GM12878 (cell line): ENCODE data around the gene LDHAL6B. TPM values are rescaled to one million over a fixed set of nuclear protein-coding genes. Genes with fewer than 3 reads are reported as not detected.

Source experiments
- CBX5 ChIP-seq: sonication (generic); IDR thresholded peaks from 2 replicates; pipeline ENCODE4 v1.6.1; 2016; ENCODE audit warnings: low read depth, moderate library complexity, mild to moderate bottlenecking, inconsistent platforms
- FOXM1 ChIP-seq: IDR thresholded peaks from 2 replicates; pipeline ENCODE4 v1.6.1; 2012; ENCODE audit warnings: low read depth, mild to moderate bottlenecking, inconsistent platforms, low read length, moderate library complexity
- NBN ChIP-seq: fragments of 450-650 bp; IDR thresholded peaks from 2 replicates; pipeline ENCODE4 v1.6.1; 2016
- NR2F1 ChIP-seq: fragments of 450-650 bp; conservative IDR thresholded peaks from 2 replicates; pipeline ENCODE4 v1.6.1; 2017; ENCODE audit warnings: mild to moderate bottlenecking
- NRF1 ChIP-seq: conservative IDR thresholded peaks from 2 replicates; pipeline ENCODE4 v1.6.1; 2011; ENCODE audit warnings: mild to moderate bottlenecking, low read depth, low read length, improper control_type of control experiment
- SUZ12 ChIP-seq: fragments of 200-600 bp; sonication (generic); IDR thresholded peaks from one replicate; pipeline ENCODE4 v1.6.1; 2018; ENCODE audit warnings: antibody characterized with exemption, mild to moderate bottlenecking; ENCODE audit not compliant: unreplicated experiment
- TCF3 ChIP-seq: IDR thresholded peaks from 2 replicates; pipeline ENCODE4 v1.6.1; 2012; ENCODE audit warnings: low read depth, mild to moderate bottlenecking, low read length, borderline replicate concordance; ENCODE audit not compliant: insufficient read depth
- ZNF207 ChIP-seq: fragments of 450-650 bp; IDR thresholded peaks from 2 replicates; pipeline ENCODE4 v1.6.1; 2014; ENCODE audit warnings: antibody characterized with exemption, mild to moderate bottlenecking, borderline replicate concordance
- polyA plus RNA-seq, 11 experiments: library from polyadenylated mRNA; depleted of rRNA in 4 of 11; unstranded in 6 of 11; stranded (reverse) in 5 of 11; fragments of >200 nt; fragmentation: Nextera tagmentation in 4 of 11; fragmentation: Illumina TruSeq in 1 of 11; extraction: Ambion mirVana in 4 of 11; extraction: Trizol in 1 of 11; gene quantifications; 1 replicate in 1 of 11; 2 replicates in 10 of 11; pipeline versions ENCODE4 v1.2.1 to v1.2.3, GENCODE V29; 2011 to 2016; ENCODE audit warnings: inconsistent platforms in 2 of 11, missing spikeins in 2 of 11, low read depth in 1 of 11
- total RNA-seq, 4 experiments: library from RNA; depleted of rRNA in 3 of 4; stranded (reverse); fragments of >200 nt in 3 of 4; fragmentation: Illumina TruSeq in 1 of 4; extraction: Trizol in 1 of 4; gene quantifications; 2 replicates each; pipeline versions ENCODE4 v1.2.1 to v1.2.3, GENCODE V29; 2013 to 2021
- TF ChIP-seq, protein P1 (sequence below): fragments of 450-650 bp; IDR thresholded peaks from 2 replicates; pipeline ENCODE4 v1.6.1; 2017; ENCODE audit warnings: mild to moderate bottlenecking
- TF ChIP-seq, protein P2 (sequence below): fragments of 450-650 bp; IDR thresholded peaks from 2 replicates; pipeline ENCODE4 v1.6.1; 2017; ENCODE audit warnings: antibody characterized with exemption, mild to moderate bottlenecking, moderate library complexity
- TF ChIP-seq, protein P3 (sequence below): fragments of 450-650 bp; IDR thresholded peaks from 2 replicates; pipeline ENCODE4 v1.6.1; 2018; ENCODE audit warnings: mild to moderate bottlenecking, low read depth, moderate library complexity; ENCODE audit not compliant: partially characterized antibody
- TF ChIP-seq, protein P4 (sequence below): fragments of 450-650 bp; IDR thresholded peaks from 2 replicates; pipeline ENCODE4 v1.6.1; 2018; ENCODE audit warnings: borderline replicate concordance, mild to moderate bottlenecking; ENCODE audit not compliant: partially characterized antibody
- TF ChIP-seq, protein P5 (sequence below): IDR thresholded peaks from 2 replicates; pipeline ENCODE4 v1.6.1; 2012; ENCODE audit warnings: low read depth, low read length, improper control_type of control experiment
- TF ChIP-seq, protein P6 (sequence below): fragments of 450-650 bp; IDR thresholded peaks from 2 replicates; pipeline ENCODE4 v1.6.1; 2017; ENCODE audit warnings: borderline replicate concordance
- TF ChIP-seq, protein P7 (sequence below): fragments of 450-650 bp; IDR thresholded peaks from 2 replicates; pipeline ENCODE4 v1.6.1; 2014; ENCODE audit warnings: mild to moderate bottlenecking

LDHAL6B gene
- total and polyA plus RNA-seq, 10 of the 15 experiments (the other 5 are each of a cell fraction or from before 2014, with no cell fraction given), result 0.33 to 0.66 TPM; not detected in 8

DNA sequence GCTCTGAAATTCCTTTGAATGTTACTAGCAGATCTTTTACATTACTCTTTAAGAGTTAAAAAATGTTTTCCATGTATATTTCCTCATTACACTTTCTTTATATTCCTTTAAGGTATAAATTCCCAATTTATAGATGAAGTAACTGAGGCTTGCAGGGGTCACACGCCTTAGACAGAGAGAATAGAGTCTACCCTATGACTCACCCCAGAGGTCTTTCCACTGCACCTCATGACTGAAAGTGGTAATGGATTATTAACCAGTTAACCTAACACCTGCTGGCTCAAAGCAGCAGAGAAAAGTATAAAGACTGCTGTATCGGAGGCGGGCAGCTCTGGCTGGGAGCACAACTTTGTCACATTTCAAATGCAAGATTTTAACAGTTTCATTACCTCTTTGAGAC lies 37.7 kb downstream of the LDHAL6B start (continued):
- TF ChIP-seq, protein P1, sequence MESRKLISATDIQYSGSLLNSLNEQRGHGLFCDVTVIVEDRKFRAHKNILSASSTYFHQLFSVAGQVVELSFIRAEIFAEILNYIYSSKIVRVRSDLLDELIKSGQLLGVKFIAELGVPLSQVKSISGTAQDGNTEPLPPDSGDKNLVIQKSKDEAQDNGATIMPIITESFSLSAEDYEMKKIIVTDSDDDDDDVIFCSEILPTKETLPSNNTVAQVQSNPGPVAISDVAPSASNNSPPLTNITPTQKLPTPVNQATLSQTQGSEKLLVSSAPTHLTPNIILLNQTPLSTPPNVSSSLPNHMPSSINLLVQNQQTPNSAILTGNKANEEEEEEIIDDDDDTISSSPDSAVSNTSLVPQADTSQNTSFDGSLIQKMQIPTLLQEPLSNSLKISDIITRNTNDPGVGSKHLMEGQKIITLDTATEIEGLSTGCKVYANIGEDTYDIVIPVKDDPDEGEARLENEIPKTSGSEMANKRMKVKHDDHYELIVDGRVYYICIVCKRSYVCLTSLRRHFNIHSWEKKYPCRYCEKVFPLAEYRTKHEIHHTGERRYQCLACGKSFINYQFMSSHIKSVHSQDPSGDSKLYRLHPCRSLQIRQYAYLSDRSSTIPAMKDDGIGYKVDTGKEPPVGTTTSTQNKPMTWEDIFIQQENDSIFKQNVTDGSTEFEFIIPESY, result no peak
- no peak; the same call in 1 of the 2 replicates for TF ChIP-seq FOXM1
- peak; percentile 78 for TF ChIP-seq NBN
- TF ChIP-seq, protein P2, sequence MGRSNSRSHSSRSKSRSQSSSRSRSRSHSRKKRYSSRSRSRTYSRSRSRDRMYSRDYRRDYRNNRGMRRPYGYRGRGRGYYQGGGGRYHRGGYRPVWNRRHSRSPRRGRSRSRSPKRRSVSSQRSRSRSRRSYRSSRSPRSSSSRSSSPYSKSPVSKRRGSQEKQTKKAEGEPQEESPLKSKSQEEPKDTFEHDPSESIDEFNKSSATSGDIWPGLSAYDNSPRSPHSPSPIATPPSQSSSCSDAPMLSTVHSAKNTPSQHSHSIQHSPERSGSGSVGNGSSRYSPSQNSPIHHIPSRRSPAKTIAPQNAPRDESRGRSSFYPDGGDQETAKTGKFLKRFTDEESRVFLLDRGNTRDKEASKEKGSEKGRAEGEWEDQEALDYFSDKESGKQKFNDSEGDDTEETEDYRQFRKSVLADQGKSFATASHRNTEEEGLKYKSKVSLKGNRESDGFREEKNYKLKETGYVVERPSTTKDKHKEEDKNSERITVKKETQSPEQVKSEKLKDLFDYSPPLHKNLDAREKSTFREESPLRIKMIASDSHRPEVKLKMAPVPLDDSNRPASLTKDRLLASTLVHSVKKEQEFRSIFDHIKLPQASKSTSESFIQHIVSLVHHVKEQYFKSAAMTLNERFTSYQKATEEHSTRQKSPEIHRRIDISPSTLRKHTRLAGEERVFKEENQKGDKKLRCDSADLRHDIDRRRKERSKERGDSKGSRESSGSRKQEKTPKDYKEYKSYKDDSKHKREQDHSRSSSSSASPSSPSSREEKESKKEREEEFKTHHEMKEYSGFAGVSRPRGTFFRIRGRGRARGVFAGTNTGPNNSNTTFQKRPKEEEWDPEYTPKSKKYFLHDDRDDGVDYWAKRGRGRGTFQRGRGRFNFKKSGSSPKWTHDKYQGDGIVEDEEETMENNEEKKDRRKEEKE, result no peak
- TF ChIP-seq SUZ12, result no peak
- TF ChIP-seq TCF3, result 0 out of 2 replicates have a peak, but pooled peaks have one; percentile 40
- TF ChIP-seq NRF1, result no peak
- TF ChIP-seq ZNF207, result no peak
- TF ChIP-seq NR2F1, result peak; percentile 91
- TF ChIP-seq, protein P3, sequence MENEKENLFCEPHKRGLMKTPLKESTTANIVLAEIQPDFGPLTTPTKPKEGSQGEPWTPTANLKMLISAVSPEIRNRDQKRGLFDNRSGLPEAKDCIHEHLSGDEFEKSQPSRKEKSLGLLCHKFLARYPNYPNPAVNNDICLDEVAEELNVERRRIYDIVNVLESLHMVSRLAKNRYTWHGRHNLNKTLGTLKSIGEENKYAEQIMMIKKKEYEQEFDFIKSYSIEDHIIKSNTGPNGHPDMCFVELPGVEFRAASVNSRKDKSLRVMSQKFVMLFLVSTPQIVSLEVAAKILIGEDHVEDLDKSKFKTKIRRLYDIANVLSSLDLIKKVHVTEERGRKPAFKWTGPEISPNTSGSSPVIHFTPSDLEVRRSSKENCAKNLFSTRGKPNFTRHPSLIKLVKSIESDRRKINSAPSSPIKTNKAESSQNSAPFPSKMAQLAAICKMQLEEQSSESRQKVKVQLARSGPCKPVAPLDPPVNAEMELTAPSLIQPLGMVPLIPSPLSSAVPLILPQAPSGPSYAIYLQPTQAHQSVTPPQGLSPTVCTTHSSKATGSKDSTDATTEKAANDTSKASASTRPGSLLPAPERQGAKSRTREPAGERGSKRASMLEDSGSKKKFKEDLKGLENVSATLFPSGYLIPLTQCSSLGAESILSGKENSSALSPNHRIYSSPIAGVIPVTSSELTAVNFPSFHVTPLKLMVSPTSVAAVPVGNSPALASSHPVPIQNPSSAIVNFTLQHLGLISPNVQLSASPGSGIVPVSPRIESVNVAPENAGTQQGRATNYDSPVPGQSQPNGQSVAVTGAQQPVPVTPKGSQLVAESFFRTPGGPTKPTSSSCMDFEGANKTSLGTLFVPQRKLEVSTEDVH, result no peak
- TF ChIP-seq, protein P4, sequence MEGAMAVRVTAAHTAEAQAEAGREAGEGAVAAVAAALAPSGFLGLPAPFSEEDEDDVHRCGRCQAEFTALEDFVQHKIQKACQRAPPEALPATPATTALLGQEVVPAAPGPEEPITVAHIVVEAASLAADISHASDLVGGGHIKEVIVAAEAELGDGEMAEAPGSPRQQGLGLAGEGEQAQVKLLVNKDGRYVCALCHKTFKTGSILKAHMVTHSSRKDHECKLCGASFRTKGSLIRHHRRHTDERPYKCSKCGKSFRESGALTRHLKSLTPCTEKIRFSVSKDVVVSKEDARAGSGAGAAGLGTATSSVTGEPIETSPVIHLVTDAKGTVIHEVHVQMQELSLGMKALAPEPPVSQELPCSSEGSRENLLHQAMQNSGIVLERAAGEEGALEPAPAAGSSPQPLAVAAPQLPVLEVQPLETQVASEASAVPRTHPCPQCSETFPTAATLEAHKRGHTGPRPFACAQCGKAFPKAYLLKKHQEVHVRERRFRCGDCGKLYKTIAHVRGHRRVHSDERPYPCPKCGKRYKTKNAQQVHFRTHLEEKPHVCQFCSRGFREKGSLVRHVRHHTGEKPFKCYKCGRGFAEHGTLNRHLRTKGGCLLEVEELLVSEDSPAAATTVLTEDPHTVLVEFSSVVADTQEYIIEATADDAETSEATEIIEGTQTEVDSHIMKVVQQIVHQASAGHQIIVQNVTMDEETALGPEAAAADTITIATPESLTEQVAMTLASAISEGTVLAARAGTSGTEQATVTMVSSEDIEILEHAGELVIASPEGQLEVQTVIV, result no peak
- TF ChIP-seq, protein P5, sequence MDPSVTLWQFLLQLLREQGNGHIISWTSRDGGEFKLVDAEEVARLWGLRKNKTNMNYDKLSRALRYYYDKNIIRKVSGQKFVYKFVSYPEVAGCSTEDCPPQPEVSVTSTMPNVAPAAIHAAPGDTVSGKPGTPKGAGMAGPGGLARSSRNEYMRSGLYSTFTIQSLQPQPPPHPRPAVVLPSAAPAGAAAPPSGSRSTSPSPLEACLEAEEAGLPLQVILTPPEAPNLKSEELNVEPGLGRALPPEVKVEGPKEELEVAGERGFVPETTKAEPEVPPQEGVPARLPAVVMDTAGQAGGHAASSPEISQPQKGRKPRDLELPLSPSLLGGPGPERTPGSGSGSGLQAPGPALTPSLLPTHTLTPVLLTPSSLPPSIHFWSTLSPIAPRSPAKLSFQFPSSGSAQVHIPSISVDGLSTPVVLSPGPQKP, result no peak
- TF ChIP-seq, protein P6, sequence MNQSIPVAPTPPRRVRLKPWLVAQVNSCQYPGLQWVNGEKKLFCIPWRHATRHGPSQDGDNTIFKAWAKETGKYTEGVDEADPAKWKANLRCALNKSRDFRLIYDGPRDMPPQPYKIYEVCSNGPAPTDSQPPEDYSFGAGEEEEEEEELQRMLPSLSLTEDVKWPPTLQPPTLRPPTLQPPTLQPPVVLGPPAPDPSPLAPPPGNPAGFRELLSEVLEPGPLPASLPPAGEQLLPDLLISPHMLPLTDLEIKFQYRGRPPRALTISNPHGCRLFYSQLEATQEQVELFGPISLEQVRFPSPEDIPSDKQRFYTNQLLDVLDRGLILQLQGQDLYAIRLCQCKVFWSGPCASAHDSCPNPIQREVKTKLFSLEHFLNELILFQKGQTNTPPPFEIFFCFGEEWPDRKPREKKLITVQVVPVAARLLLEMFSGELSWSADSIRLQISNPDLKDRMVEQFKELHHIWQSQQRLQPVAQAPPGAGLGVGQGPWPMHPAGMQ, result no peak
- TF ChIP-seq, protein P7, sequence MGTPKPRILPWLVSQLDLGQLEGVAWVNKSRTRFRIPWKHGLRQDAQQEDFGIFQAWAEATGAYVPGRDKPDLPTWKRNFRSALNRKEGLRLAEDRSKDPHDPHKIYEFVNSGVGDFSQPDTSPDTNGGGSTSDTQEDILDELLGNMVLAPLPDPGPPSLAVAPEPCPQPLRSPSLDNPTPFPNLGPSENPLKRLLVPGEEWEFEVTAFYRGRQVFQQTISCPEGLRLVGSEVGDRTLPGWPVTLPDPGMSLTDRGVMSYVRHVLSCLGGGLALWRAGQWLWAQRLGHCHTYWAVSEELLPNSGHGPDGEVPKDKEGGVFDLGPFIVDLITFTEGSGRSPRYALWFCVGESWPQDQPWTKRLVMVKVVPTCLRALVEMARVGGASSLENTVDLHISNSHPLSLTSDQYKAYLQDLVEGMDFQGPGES, result no peak
- no peak for TF ChIP-seq CBX5
